Tibial nerve (tissue), 4 donors: ENCODE data around the gene SPC24. TPM values are rescaled to one million over a fixed set of nuclear protein-coding genes. Genes with fewer than 3 reads are reported as not detected.
"Not testable (repeated sequence)": the region's sequence is repeated elsewhere in the genome, so short reads cannot be mapped to it uniquely, and the experiment has no call there.

ENCODE experiments used
- DNase-seq, 2 donors: peaks; one replicate each; pipeline ENCODE4 v3.0.0-alpha.2; 2019; ENCODE audit warnings: low spot score in 2 of 2
- H3K27ac ChIP-seq, 4 donors: fragments of 200-600 bp; sonication (generic) in 3 of 4; one replicate each; pipeline ENCODE4 v1.5.1; 2017 to 2019; ENCODE audit warnings: mild to moderate bottlenecking in 1 of 4
- H3K27me3 ChIP-seq, 2 donors: fragments of 200-600 bp; sonication (generic) in 1 of 2; one replicate each; pipeline versions ENCODE4 v1.5.1 to v1.6.0; 2017 to 2019
- H3K36me3 ChIP-seq, 3 donors: fragments of 200-600 bp; sonication (generic); one replicate each; pipeline ENCODE4 v1.5.1; 2018 to 2019
- H3K4me1 ChIP-seq, 4 donors: fragments of 200-600 bp; sonication (generic) in 3 of 4; one replicate each; pipeline ENCODE4 v1.5.1; 2017 to 2019
- H3K4me3 ChIP-seq, 4 donors: fragments of 200-600 bp; sonication (generic) in 3 of 4; one replicate each; pipeline ENCODE4 v1.5.1; 2017 to 2019; ENCODE audit warnings: mild to moderate bottlenecking in 1 of 4, moderate library complexity in 1 of 4
- H3K9me3 ChIP-seq, 4 donors: fragments of 200-600 bp; sonication (generic) in 3 of 4; one replicate each; pipeline ENCODE4 v1.5.1; 2017 to 2019
- CTCF ChIP-seq, 5 experiments: fragments of 200-600 bp in 3 of 5; fragments of 450-650 bp in 2 of 5; sonication (generic) in 3 of 5; IDR thresholded peaks; one replicate each; pipeline ENCODE4 v1.5.1; 2016 to 2019; ENCODE audit warnings: antibody characterized with exemption in 5 of 5, mild to moderate bottlenecking in 3 of 5, moderate library complexity in 2 of 5
- EP300 ChIP-seq, 2 donors: sonication (generic); formaldehyde crosslinking; IDR thresholded peaks; one replicate each; pipeline ENCODE4 v1.6.1; 2017; ENCODE audit warnings: antibody characterized with exemption in 2 of 2, mild to moderate bottlenecking in 1 of 2
- POLR2A ChIP-seq, 2 donors: fragments of 450-650 bp; IDR thresholded peaks; one replicate each; pipeline ENCODE4 v1.6.1; 2017; ENCODE audit warnings: antibody characterized with exemption in 2 of 2, mild to moderate bottlenecking in 2 of 2, moderate library complexity in 2 of 2
- WGBS, 2 donors: methylation state at CpG; one replicate each; pipeline ENCODE4 v1.1.5; 2018; 5-methylcytosine and 5-hydroxymethylcytosine counted together
- total RNA-seq, 4 donors: library from RNA; depleted of rRNA; stranded (reverse); fragments of >200 nt; gene quantifications; one replicate each; pipeline ENCODE4 v1.1.0, GENCODE V29; 2016

The SPC24 gene
- total RNA-seq, 4 donors from 2014 or later: 2.6 to 20.4 (median 4.4) TPM

- Histone ChIP-seq H3K36me3 (peaks cover 0 to 68% (median 0%) of the 10 kb centered on the region in 3 donors), H3K9me3 (no peaks in the 10 kb centered on the region)
- WGBS, 2 donors: 84 to 92% methylated on average over 5 of the region's 5 CpGs
Observed at GRCh38 chr19:11101057-11101456, 54.5 kb downstream of the SPC24 start.

GRCh38 chr19:11100049-11100448, 55.5 kb downstream of the SPC24 start:
- WGBS, 2 donors: 81 to 82% methylated on average over 12 of the region's 12 CpGs
- Histone ChIP-seq H3K36me3 (peaks cover 0 to 58% (median 0%) of the 10 kb centered on the region in 3 donors), H3K4me3 (no peak overlapping the region), H3K27me3 (no peaks in the 10 kb centered on the region), H3K4me1 (peaks cover 0 to 16% (median 8%) of the 10 kb centered on the region in 4 donors), H3K9me3 (no peaks in the 10 kb centered on the region), H3K27ac (no peak overlapping the region)
- TF ChIP-seq POLR2A (IDR thresholded peaks at IDR 0.05) (no peak), CTCF (IDR thresholded peaks at IDR 0.05) (no peak), EP300 (IDR thresholded peaks at IDR 0.05) (no peak)
- no peak for DNase-seq

More at GRCh38 chr19:11101057-11101456, 54.5 kb downstream of the SPC24 start:
- Histone ChIP-seq H3K27me3 (no peaks in the 10 kb centered on the region), H3K4me3 (no peak overlapping the region), H3K27ac (no peak overlapping the region), H3K4me1 (peaks cover 0 to 7% (median 3%) of the 10 kb centered on the region in 4 donors)
- DNase-seq: no peak
- TF ChIP-seq POLR2A (IDR thresholded peaks at IDR 0.05) (no peak), CTCF (IDR thresholded peaks at IDR 0.05) (no peak), EP300 (IDR thresholded peaks at IDR 0.05) (no peak)

GRCh38 chr19:11098861-11099260, 56.7 kb downstream of the SPC24 start:
- Histone ChIP-seq H3K4me1 (peaks cover 0 to 23% (median 12%) of the 10 kb centered on the region in 4 donors), H3K36me3 (peaks cover 0 to 46% (median 0%) of the 10 kb centered on the region in 3 donors), H3K4me3 (no peak overlapping the region), H3K9me3 (no peaks in the 10 kb centered on the region), H3K27me3 (no peaks in the 10 kb centered on the region), H3K27ac (no peak overlapping the region)
- no peak for DNase-seq
- TF ChIP-seq EP300 (IDR thresholded peaks at IDR 0.05) (no peak), POLR2A (IDR thresholded peaks at IDR 0.05) (no peak), CTCF (IDR thresholded peaks at IDR 0.05) (no peak)
- WGBS, 2 donors: 97 to 98% methylated on average over 3 of the region's 3 CpGs

- TF ChIP-seq POLR2A (IDR thresholded peaks at IDR 0.05): no peak
- no peak for TF ChIP-seq CTCF (IDR thresholded peaks at IDR 0.05)
- TF ChIP-seq EP300 (IDR thresholded peaks at IDR 0.05): no peak
- Histone ChIP-seq H3K36me3 (peaks cover 0 to 41% (median 0%) of the 10 kb centered on the region in 3 donors), H3K4me3 (no peak overlapping the region), H3K27ac (no peak overlapping the region), H3K27me3 (no peaks in the 10 kb centered on the region), H3K4me1 (peaks cover 0 to 28% (median 13%) of the 10 kb centered on the region in 4 donors), H3K9me3 (no peaks in the 10 kb centered on the region)
- 98 to 100% methylated on average over 2 of the region's 2 CpGs for WGBS, 2 donors
- DNase-seq: no peak
Observed at GRCh38 chr19:11098327-11098726, 57.3 kb downstream of the SPC24 start.

GRCh38 chr19:11097367-11097766, 58.2 kb downstream of the SPC24 start:
- not testable (repeated sequence) for H3K27ac ChIP-seq
- 93 to 94% methylated on average over 6 of the region's 6 CpGs for WGBS, 2 donors

More at GRCh38 chr19:11097367-11097766, 58.2 kb downstream of the SPC24 start:
- H3K27me3 ChIP-seq, DNase-seq, H3K9me3 ChIP-seq, H3K4me3 ChIP-seq: not testable (repeated sequence)
- Histone ChIP-seq H3K4me1 (peaks cover 0 to 38% (median 19%) of the 10 kb centered on the region in 4 donors), H3K36me3 (peaks cover 0 to 31% (median 0%) of the 10 kb centered on the region in 3 donors)
